Choroid plexus epithelial cell (primary cell): ENCODE data around the gene CCL23.
"Not testable (repeated sequence)": the region's sequence is repeated elsewhere in the genome, so short reads cannot be mapped to it uniquely, and the experiment has no call there.

ENCODE experiments used
- DNase-seq: peaks from one replicate; pipeline ENCODE4 v3.0.0-alpha.2; 2010; ENCODE audit warnings: low read depth
- H3K4me3 ChIP-seq: 2 replicates; pipeline ENCODE4 v1.5.1; 2011; ENCODE audit warnings: low read depth, mild to moderate bottlenecking, control low read depth, low read length, moderate library complexity
- TF ChIP-seq, protein P1 (sequence below): conservative IDR thresholded peaks from 2 replicates; pipeline ENCODE4 v1.5.1; 2011; ENCODE audit warnings: low read depth, mild to moderate bottlenecking, control low read depth, inconsistent platforms, low read length, moderate library complexity

The CCL23 gene

GRCh38 chr17:35998756-35999155 is 19.0 kb downstream of the CCL23 start:
- TF ChIP-seq, protein P1, sequence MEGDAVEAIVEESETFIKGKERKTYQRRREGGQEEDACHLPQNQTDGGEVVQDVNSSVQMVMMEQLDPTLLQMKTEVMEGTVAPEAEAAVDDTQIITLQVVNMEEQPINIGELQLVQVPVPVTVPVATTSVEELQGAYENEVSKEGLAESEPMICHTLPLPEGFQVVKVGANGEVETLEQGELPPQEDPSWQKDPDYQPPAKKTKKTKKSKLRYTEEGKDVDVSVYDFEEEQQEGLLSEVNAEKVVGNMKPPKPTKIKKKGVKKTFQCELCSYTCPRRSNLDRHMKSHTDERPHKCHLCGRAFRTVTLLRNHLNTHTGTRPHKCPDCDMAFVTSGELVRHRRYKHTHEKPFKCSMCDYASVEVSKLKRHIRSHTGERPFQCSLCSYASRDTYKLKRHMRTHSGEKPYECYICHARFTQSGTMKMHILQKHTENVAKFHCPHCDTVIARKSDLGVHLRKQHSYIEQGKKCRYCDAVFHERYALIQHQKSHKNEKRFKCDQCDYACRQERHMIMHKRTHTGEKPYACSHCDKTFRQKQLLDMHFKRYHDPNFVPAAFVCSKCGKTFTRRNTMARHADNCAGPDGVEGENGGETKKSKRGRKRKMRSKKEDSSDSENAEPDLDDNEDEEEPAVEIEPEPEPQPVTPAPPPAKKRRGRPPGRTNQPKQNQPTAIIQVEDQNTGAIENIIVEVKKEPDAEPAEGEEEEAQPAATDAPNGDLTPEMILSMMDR = no peak
- DNase-seq = no peak
- H3K4me3 ChIP-seq = no peak overlapping the region

GRCh38 chr17:35998018-35998545 is 19.7 kb downstream of the CCL23 start:
- TF ChIP-seq, protein P1 = no peak
- no peak for DNase-seq
- H3K4me3 ChIP-seq = no peak overlapping the region

- not testable (repeated sequence) for DNase-seq, H3K4me3 ChIP-seq
Measured at GRCh38 chr17:35995346-35995745, 22.4 kb downstream of the CCL23 start.

GRCh38 chr17:35991075-35991474 is 26.7 kb downstream of the CCL23 start:
- TF ChIP-seq, protein P1 = no peak

DNA sequence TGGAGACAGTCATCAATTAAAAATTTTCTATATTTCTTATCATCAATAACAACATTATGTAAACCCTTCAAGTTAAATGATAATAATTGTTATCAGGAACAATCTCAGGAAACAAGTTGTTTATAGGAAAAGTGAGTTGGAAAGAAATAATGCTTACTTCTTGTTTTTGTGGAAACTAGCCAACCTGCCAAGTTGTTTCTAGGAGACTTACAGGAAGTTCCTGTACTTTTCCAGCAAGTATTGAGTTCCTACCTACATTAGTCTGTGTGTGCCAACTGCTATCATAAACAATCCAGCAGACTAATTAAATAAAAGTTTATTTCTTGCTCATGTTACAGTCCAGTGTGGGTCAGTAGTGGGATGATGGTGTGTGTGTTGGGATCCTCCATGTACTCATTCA is 29.6 kb downstream of the CCL23 start:
- no peak for DNase-seq
- no peak overlapping the region for H3K4me3 ChIP-seq
- TF ChIP-seq, protein P1 = no peak

More at GRCh38 chr17:35991075-35991474, 26.7 kb downstream of the CCL23 start:
- DNase-seq = no peak
- no peak overlapping the region for H3K4me3 ChIP-seq

DNA sequence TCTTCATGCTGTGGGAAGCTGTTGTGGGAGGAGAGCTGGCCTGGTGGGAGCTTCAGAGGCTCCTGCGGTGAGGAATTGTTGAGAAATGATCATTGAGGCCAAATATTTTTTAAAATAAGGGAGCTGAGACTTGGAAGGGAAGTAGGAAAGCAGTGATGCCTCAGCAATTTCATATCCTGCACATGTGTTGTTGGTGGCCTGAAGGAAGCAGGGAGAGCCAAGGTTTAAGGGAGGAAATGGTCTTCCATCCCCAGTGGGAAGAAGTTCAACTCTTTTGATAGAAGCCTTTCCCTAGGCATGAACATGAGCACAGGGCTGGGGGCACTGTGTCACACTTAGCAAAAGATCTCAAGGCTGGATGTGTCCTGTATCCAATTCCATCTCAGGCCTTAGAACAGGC is 31.1 kb downstream of the CCL23 start, which contains the start of gene CCL14:
Gene CCL14, minus strand, starts transcription at position 87 of the 400 bp plus-strand sequence. Its CDS starts 80 bp downstream, at position 7.
- no peak for DNase-seq
- no peak within 1 kb of the TSS for H3K4me3 ChIP-seq
- TF ChIP-seq, protein P1 = no peak

GRCh38 chr17:35984140-35984539 is 33.6 kb downstream of the CCL23 start:
- DNase-seq = no peak
- H3K4me3 ChIP-seq = no peak overlapping the region
- TF ChIP-seq, protein P1 = no peak
